Adrenal gland (tissue), 12 donors: ENCODE results near the gene RAD51AP2. TPM values are rescaled to one million over a fixed set of nuclear protein-coding genes. Genes with fewer than 3 reads are reported as not detected.

Source experiments
- DNase-seq, 7 donors: peaks; one replicate each; pipeline ENCODE4 v3.0.0-alpha.2; 2019 to 2020
- H3K27ac ChIP-seq, 5 donors: fragments of 200-600 bp; sonication (generic) in 4 of 5; 1 replicate in 3 of 5; 2 replicates in 2 of 5; pipeline versions ENCODE4 v1.5.1 to v1.8.0; 2016 to 2020; ENCODE audit warnings: mild to moderate bottlenecking in 1 of 5
- H3K27me3 ChIP-seq: fragments of 200-600 bp; 2 replicates; pipeline ENCODE4 v1.8.0; 2021
- H3K36me3 ChIP-seq, 2 donors: fragments of 200-600 bp; replicated peaks in 1 of 2; 1 replicate in 1 of 2; 2 replicates in 1 of 2; pipeline versions ENCODE4 v1.5.1 to v1.8.0; 2018 to 2022
- H3K4me1 ChIP-seq, 2 donors: fragments of 200-600 bp; replicated peaks in 1 of 2; 1 replicate in 1 of 2; 2 replicates in 1 of 2; pipeline versions ENCODE4 v1.5.1 to v1.8.0; 2018 to 2021
- H3K4me3 ChIP-seq, 4 donors: fragments of 200-600 bp; sonication (generic) in 3 of 4; one replicate each; pipeline ENCODE4 v1.5.1; 2016 to 2018
- H3K9me3 ChIP-seq, 3 donors: fragments of 200-600 bp; sonication (generic) in 1 of 3; replicated peaks in 1 of 3; 1 replicate in 2 of 3; 2 replicates in 1 of 3; pipeline versions ENCODE4 v1.5.1 to v1.8.0; 2016 to 2021
- POLR2A ChIP-seq, 2 donors: fragments of 450-650 bp; IDR thresholded peaks; one replicate each; pipeline ENCODE4 v1.6.1; 2017; ENCODE audit warnings: antibody characterized with exemption in 2 of 2, mild to moderate bottlenecking in 2 of 2, moderate library complexity in 1 of 2
- WGBS, 4 donors: extraction: QIAGEN DNeasy Blood & Tissue Kit in 2 of 4; methylation state at CpG; one replicate each; pipeline versions ENCODE4 v1.1.5 to v1.1.7; 2013 to 2017; 5-methylcytosine and 5-hydroxymethylcytosine counted together
- intact Hi-C, 2 donors: fragments of 100-400 bp; cut with DNase I; formaldehyde crosslinking; loops; one replicate each; pipeline versions ENCODE4 v1.14.1 to v1.15.0; 2022 to 2023
- polyA plus RNA-seq, 3 donors: library from polyadenylated mRNA; stranded (reverse); fragments of 200-250 nt in 2 of 3; fragments of 350-450 nt in 1 of 3; fragmentation: Illumina TruSeq in 1 of 3; extraction: RNeasy Lipid Tissue Mini Kit (QIAGEN cat#74804) in 1 of 3; gene quantifications; one replicate each; pipeline ENCODE4 v1.2.3, GENCODE V29; 2013 to 2014
- total RNA-seq, 9 donors: library from RNA; depleted of rRNA in 4 of 9; stranded (reverse); fragments of >200 nt in 4 of 9; fragments of 120-200 nt in 1 of 9; fragmentation: NEBNext Ultra II Directional in 1 of 9; extraction: Animal tissue kit (Norgen Biotek cat#: 25700) in 1 of 9; gene quantifications; one replicate each; pipeline versions ENCODE4 v1.1.0 to v1.2.4, GENCODE V29; 2013 to 2023
- TF ChIP-seq, protein P1 (sequence below), 6 experiments: fragments of 450-650 bp in 4 of 6; fragments of 200-600 bp in 2 of 6; sonication (generic) in 1 of 6; IDR thresholded peaks; 1 replicate in 5 of 6; 2 replicates in 1 of 6; pipeline versions ENCODE4 v1.5.1 to v1.8.0; 2016 to 2021; ENCODE audit warnings: antibody characterized with exemption in 6 of 6, mild to moderate bottlenecking in 2 of 6, moderate library complexity in 1 of 6
- donor health status: healthy with polysubstance abuse.
- donor health status: Bipolar disorder and iron deficiency.
- donor health status: DM: yes; HTN: yes; CAD: no.
- donor health status: DM: no; HTN: no; CAD: no.
- donor health status: DM: no; HTN: no; CAD: no.
- donor health status: DM: yes; HTN: yes; CAD: no.

The RAD51AP2 gene
- total and polyA plus RNA-seq, 12 donors, result 0.07 to 0.20 (median 0.11) TPM; not detected in 4

DNA sequence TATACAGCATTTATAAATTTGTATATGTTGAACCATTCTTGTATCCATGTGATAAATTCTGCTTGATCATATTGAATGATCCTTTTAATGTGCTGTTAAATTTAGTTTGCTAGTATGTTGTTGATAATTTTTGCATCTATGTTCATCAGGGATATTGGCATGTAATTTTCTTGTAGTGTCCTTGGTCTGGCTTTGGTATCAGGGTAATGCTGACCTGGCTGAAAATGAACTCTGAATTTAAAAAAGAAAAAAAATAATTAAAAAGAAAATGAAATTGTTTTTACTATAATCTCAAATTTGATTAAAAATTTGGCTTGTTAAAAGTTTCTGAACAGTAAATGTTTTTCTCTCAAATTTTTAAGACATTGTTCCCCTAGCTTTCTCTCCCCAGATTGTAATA, 46.3 kb downstream of the RAD51AP2 start:
- Histone ChIP-seq H3K27me3 (no peaks in the 10 kb centered on the region), H3K36me3 (no peaks in the 10 kb centered on the region), H3K9me3 (peaks cover 0 to 14% (median 4%) of the 10 kb centered on the region in 3 donors), H3K27ac (no peak overlapping the region), H3K4me1 (no peaks in the 10 kb centered on the region), H3K4me3 (no peak overlapping the region)
- DNase-seq, result no peak
- TF ChIP-seq, protein P1, sequence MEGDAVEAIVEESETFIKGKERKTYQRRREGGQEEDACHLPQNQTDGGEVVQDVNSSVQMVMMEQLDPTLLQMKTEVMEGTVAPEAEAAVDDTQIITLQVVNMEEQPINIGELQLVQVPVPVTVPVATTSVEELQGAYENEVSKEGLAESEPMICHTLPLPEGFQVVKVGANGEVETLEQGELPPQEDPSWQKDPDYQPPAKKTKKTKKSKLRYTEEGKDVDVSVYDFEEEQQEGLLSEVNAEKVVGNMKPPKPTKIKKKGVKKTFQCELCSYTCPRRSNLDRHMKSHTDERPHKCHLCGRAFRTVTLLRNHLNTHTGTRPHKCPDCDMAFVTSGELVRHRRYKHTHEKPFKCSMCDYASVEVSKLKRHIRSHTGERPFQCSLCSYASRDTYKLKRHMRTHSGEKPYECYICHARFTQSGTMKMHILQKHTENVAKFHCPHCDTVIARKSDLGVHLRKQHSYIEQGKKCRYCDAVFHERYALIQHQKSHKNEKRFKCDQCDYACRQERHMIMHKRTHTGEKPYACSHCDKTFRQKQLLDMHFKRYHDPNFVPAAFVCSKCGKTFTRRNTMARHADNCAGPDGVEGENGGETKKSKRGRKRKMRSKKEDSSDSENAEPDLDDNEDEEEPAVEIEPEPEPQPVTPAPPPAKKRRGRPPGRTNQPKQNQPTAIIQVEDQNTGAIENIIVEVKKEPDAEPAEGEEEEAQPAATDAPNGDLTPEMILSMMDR (IDR thresholded peaks at IDR 0.05), result no peak
- TF ChIP-seq POLR2A (IDR thresholded peaks at IDR 0.05), result no peak
- intact Hi-C loops, result no loop called here

- no peak for DNase-seq
- Histone ChIP-seq H3K9me3 (peaks cover 0 to 14% (median 4%) of the 10 kb centered on the region in 3 donors), H3K27me3 (no peaks in the 10 kb centered on the region), H3K4me3 (no peak overlapping the region), H3K27ac (no peak overlapping the region), H3K4me1 (no peaks in the 10 kb centered on the region), H3K36me3 (no peaks in the 10 kb centered on the region)
- WGBS, 4 donors, result 70 to 84% (median 76%) methylated on average over 6 of the region's 6 CpGs
- intact Hi-C loops, result no loop called here
- no peak for TF ChIP-seq POLR2A (IDR thresholded peaks at IDR 0.05)
- TF ChIP-seq, protein P1 (IDR thresholded peaks at IDR 0.05), result peak in 3 of 6 experiments; percentile 6 to 32 (median 12)
These were observed 47.2 kb downstream of the RAD51AP2 start for GRCh38 chr2:17470855-17471641.

DNA sequence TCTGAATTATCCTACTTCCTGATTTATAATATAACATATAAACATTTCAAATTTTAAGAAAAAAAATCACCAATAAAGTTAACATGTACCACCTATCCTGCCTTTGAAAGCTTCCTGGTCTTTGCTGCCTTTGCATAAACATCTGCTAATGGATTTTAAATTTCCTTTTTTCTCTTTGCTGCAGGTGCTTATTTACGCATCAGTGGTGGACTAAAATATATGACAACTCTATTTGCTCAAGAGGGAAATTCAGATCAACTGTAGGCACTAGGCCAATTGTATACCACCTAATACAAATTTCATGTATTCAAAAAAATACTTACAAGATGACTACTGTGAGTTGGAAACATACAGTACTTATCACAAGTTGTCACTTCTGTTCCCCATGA, 57.2 kb downstream of the RAD51AP2 start:
- TF ChIP-seq, protein P1 (IDR thresholded peaks at IDR 0.05), result no peak
- no peak for TF ChIP-seq POLR2A (IDR thresholded peaks at IDR 0.05)
- no peaks in the 10 kb centered on the region for H3K4me1 ChIP-seq
- no peaks in the 10 kb centered on the region for H3K36me3 ChIP-seq
- H3K9me3 ChIP-seq, result no peaks in the 10 kb centered on the region
- intact Hi-C loops, result no loop called here
- H3K27ac ChIP-seq, result no peak overlapping the region
- H3K4me3 ChIP-seq, result no peak overlapping the region
- 81 to 91% (median 87%) methylated on average over 1 of the region's 1 CpG for WGBS, 4 donors
- no peaks in the 10 kb centered on the region for H3K27me3 ChIP-seq
- DNase-seq, result no peak

Other genes starting within 250 kb of the RAD51AP2 start
- gene VSNL1, start 22.3 kb upstream of the RAD51AP2 start, total RNA-seq, result 10 to 100 TPM in 8 of 9 donors, 1 to 10 TPM in 1; 7.2 to 51.1 (median 20.3) TPM
- 10 to 100 TPM; 13.0 to 36.4 (median 22.0) TPM for gene VSNL1, start 22.3 kb upstream of the RAD51AP2 start, polyA plus RNA-seq
- gene SMC6, start 235.4 kb upstream of the RAD51AP2 start, total RNA-seq, result 10 to 100 TPM in 1 of 9 donors, 1 to 10 TPM in 8; 4.2 to 18.6 (median 8.3) TPM
- gene SMC6, start 235.4 kb upstream of the RAD51AP2 start, polyA plus RNA-seq, result 1 to 10 TPM; 4.8 to 10.0 (median 6.8) TPM
- 10 to 100 TPM in 3 of 9 donors, 1 to 10 TPM in 6; 1.5 to 20.4 (median 4.2) TPM for gene GEN1, start 235.7 kb upstream of the RAD51AP2 start, total RNA-seq
- 1 to 10 TPM; 2.9 to 5.4 (median 5.3) TPM for gene GEN1, start 235.7 kb upstream of the RAD51AP2 start, polyA plus RNA-seq